GM03348 (cell line): ENCODE measurements around the gene PLCB1.

Source experiments
- DNase-seq: peaks from one replicate; pipeline ENCODE4 v3.0.0; 2012; ENCODE audit warnings: low spot score

Gene PLCB1

GRCh38 chr20:8212286-8212685 lies 80.2 kb downstream of the PLCB1 start:
- DNase-seq: no peak

- DNase-seq: no peak
Measured at GRCh38 chr20:8213270-8213669, 81.2 kb downstream of the PLCB1 start.

GRCh38 chr20:8213831-8214587 lies 81.9 kb downstream of the PLCB1 start:
- no peak for DNase-seq

- no peak for DNase-seq
Measured at GRCh38 chr20:8215361-8215781, 83.3 kb downstream of the PLCB1 start.

- DNase-seq: no peak
Measured at GRCh38 chr20:8216375-8217200, 84.5 kb downstream of the PLCB1 start.

- peak; percentile 41 for DNase-seq
Measured at GRCh38 chr20:8218861-8219260, 86.8 kb downstream of the PLCB1 start.

- no peak for DNase-seq
Measured at GRCh38 chr20:8219403-8219802, 87.3 kb downstream of the PLCB1 start.

- DNase-seq: no peak
Measured at GRCh38 chr20:8220716-8221115, 88.7 kb downstream of the PLCB1 start.

- no peak for DNase-seq
Measured at GRCh38 chr20:8221887-8222419, 89.9 kb downstream of the PLCB1 start.

GRCh38 chr20:8223091-8223870 lies 91.2 kb downstream of the PLCB1 start:
- DNase-seq: peak; percentile 54

- no peak for DNase-seq
Measured at GRCh38 chr20:8225658-8226057, 93.6 kb downstream of the PLCB1 start.

GRCh38 chr20:8226106-8226505 lies 94.0 kb downstream of the PLCB1 start:
- no peak for DNase-seq

GRCh38 chr20:8227293-8227692 lies 95.2 kb downstream of the PLCB1 start:
- DNase-seq: peak; percentile 21

- DNase-seq: no peak
Measured at GRCh38 chr20:8228315-8228714, 96.2 kb downstream of the PLCB1 start.

GRCh38 chr20:8229090-8229489 lies 97.0 kb downstream of the PLCB1 start:
- no peak for DNase-seq

GRCh38 chr20:8231038-8231437 lies 99.0 kb downstream of the PLCB1 start:
- no peak for DNase-seq

- DNase-seq: no peak
Measured at GRCh38 chr20:8232332-8232731, 100.3 kb downstream of the PLCB1 start.

- DNase-seq: peak; percentile 6
Measured at GRCh38 chr20:8234580-8234979, 102.5 kb downstream of the PLCB1 start.

GRCh38 chr20:8242066-8242465 lies 110.0 kb downstream of the PLCB1 start:
- DNase-seq: no peak

GRCh38 chr20:8242827-8243724 lies 111.0 kb downstream of the PLCB1 start:
- DNase-seq: peak; percentile 5

- peak; percentile 44 for DNase-seq
Measured at GRCh38 chr20:8244637-8245036, 112.6 kb downstream of the PLCB1 start.
